GM19328 (cell line): ENCODE results near the gene MAP2K3.
"Not testable (repeated sequence)": the region's sequence is repeated elsewhere in the genome, so short reads cannot be mapped to it uniquely, and the experiment has no call there.

ENCODE experiments used
- ATAC-seq: cut with Tn5 transposase; IDR thresholded peaks from one replicate; pipeline ENCODE4 v1.9.1; 2021; ENCODE audit warnings: mild to moderate bottlenecking, moderate library complexity; ENCODE audit not compliant: unreplicated experiment

MAP2K3 gene

DNA sequence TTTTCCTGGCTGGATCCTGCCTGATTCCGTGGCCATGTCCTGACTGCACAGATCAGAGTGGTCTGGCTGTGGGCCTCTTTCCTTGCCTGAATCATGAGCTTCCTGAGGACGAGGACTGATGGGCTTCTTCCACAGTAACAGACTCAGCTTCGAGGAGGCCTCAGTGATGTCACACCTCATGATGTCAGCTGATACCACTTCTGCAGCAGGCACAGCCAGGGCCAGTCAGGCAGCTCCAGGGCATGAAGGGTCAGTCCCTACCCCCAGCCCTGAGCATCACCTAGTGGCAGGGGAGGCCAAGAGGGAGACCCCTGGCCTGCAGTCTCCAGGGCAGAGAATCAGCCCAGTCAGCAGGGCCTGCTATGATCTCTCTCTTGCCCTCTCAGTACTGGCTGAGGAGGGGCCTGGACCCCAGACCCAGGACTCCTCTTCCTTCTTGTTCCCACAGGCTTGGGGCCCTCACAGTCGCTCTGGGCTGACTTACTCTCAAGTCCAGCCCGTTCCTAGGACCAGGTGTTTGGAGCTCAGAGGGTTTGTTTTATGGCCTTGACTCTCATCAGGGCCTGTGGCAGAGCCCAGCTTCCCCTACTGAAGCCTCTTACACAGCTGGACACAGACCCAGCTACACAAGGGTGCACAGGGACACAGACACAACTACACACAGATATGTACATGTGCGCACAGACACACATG, 65.0 kb downstream of the MAP2K3 start:
- ATAC-seq: not testable (repeated sequence)

GRCh38 chr17:21350495-21350894, 66.0 kb downstream of the MAP2K3 start:
- not testable (repeated sequence) for ATAC-seq

GRCh38 chr17:21351366-21352065, 67.0 kb downstream of the MAP2K3 start:
- ATAC-seq: no peak

GRCh38 chr17:21352221-21352980, 67.9 kb downstream of the MAP2K3 start:
- no peak for ATAC-seq

GRCh38 chr17:21352981-21353265, 68.4 kb downstream of the MAP2K3 start:
- no peak for ATAC-seq

DNA sequence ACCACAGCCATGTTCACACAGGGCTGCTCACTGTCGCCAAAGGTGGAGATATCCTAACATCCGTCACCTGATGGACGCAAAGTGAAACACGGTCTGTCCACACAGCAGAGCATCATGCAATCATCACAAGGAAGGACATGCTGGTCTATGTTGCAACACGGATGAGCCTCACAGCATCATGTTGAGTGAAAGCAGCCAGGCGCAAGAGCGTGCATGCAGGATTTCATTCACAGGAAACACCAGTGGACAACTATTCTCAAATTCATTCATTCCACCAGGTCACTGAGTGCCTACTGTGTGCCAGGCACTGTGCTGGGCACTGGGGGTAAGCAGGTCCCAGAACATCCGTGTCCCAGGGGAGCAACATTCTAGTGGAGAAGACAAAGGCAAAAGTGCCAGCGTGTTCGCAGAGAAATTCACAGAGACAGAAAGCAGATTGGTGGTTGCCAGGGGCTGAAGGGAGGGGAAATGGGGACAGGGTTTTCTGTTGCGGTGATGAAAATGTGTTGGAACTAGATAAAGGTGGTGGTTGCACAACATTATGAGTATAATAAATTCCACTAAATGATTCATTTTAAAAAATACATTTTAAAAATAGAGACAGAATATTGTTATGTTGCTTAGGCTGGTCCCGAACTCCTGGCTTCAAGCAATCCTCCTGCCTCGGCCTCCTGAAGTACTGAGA, 69.0 kb downstream of the MAP2K3 start:
- no peak for ATAC-seq

DNA sequence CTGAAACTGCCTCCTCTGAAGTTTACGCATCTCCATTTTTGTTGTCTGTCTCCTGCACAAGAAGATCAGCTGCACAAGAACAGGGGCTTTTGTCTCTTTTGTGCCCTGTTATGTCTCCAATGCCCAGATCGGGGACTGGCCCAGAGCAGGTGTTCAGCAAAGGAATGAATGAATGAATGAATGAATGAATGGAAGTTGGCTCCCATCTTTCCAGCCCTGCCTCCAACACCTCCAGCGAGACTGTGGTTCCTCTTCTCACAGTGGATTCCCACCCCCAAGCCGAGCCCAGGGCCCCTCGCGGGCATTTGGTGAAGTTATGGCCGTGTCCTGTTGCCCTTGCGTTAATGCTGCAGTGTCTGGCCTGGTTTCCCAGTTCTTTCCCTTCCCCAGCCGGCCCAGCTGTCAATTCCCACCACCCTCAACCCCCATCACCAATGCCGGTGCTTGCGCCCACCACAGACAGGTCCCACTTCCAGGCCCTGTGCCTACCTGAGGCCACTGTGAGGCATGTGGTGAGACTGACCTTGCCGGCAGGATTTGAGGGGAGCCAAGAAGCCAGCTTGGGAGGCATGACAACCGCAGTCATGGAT, 70.4 kb downstream of the MAP2K3 start:
- ATAC-seq: no peak

DNA sequence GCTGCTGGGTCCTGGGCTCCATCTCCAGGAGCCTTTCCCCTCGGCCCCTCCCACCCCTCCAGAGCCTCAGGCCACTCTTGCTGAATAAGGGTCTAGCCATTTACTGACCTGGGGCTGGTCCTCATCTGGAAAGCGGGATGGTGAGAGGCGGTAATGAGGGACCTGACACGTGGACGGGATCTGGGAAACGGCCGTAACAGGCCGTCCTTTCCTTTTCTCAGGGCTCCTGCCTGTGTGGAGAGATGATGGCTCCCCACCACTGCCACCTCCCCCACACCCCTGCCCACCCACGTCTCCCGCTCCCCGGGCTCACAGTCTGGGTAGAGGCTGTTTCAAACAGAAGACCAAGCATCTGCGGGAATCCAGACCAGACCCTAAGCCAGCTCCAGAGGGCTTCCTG, 71.1 kb downstream of the MAP2K3 start:
- no peak for ATAC-seq

DNA sequence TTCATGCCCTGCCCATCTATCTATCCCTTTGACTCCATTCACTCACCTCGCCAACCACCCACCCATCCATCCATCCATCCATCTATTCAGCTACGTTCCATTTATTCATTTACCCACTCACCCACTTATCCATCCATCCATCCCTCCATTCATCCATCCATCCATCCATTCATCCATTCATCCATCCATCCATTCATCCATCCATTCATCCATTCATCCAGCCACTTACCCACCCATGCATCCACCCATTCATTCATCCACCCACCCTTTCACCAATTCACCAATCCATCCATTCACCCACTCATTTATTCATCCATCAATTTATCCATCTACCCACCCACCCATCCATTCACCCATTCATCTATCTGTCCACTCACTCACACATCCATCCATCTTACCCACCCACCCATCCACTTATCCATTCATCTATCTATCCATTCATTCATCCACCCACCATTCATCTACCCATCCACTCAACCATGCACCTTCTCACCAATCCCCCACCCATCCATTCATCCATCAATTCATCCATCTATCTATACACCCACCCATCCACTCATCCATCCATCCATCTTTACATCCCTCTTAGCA, 72.1 kb downstream of the MAP2K3 start:
- ATAC-seq: no peak

DNA sequence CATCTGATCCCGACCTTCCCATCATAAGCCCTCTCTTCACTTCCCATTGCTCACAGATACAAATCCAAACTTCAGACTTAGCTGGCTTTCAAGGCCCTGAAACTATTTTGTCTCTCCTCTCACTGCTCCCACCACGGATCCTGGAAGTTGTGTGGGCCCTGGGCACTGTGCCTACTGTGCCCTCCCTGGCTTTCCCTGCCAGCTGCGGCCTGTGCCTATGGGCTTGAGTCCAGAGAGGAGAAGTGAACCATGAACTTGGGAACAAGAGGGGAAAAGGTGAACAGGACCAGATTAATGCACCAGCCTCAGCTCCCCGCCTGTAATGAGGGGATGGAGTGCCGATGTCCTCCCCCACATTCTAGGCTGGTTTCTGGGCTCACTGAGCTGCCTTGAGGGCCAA, 72.8 kb downstream of the MAP2K3 start:
- no peak for ATAC-seq

GRCh38 chr17:21357696-21358656, 73.5 kb downstream of the MAP2K3 start:
- no peak for ATAC-seq

GRCh38 chr17:21358682-21359482, 74.4 kb downstream of the MAP2K3 start:
- no peak for ATAC-seq

- ATAC-seq: no peak
These were observed 75.0 kb downstream of the MAP2K3 start for GRCh38 chr17:21359483-21359840.

- ATAC-seq: no peak
These were observed 75.5 kb downstream of the MAP2K3 start for GRCh38 chr17:21360048-21360447.

GRCh38 chr17:21361020-21361809, 76.7 kb downstream of the MAP2K3 start:
- ATAC-seq: no peak

GRCh38 chr17:21362331-21362931, 77.9 kb downstream of the MAP2K3 start:
- no peak for ATAC-seq

DNA sequence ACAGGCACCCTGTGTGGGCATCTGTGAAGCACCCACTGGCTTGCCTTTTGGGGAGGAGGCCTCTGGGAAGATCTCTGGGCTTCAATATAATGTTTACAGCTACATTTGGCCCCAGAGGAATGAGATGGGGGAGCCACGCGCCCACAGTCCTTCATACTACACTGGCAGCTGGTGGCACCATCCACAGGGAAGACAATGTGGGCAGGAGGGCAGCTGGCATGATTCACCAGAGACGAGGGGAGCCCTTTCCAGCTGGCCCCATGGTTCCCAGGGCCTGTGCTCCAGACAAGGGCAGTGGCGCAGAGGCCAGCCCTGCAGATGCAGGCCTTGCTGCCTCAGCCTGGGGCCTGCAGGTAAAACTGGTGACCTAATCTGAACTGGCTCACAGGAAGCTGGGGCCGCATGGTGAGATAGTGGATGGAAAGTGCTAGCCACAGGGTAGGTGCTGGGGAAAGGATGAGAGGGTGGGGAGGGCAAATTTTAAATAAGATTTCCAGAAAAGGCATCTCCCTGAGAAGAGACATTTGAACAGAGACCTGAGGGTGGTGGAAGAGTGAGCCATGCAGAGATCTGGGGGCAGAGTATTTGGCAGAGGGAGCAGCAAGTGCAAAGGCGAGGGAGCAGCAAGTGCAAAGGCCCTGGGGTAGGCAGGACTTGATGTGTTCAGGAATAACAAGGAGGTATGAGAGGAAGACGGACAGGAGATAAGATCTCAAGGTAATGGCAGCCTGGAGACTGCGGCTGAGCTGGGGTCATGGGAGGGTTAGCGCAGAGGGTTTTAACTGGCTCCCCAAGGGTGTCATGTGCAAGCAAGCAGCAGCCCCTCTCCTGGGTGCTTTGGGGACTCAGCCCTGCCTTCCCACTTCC, 79.5 kb downstream of the MAP2K3 start:
- no peak for ATAC-seq
